GM20000 (cell line): ENCODE measurements around the gene RAPGEF1.

Experiments
- DNase-seq: peaks from one replicate; pipeline ENCODE4 v3.0.0; 2012; ENCODE audit warnings: low spot score
- TF ChIP-seq, protein P1 (sequence below): IDR thresholded peaks from 2 replicates; pipeline ENCODE4 v1.5.1; 2012; ENCODE audit warnings: mild to moderate bottlenecking, control low read depth; ENCODE audit errors: extremely low read depth, missing control alignments

RAPGEF1 gene

DNA sequence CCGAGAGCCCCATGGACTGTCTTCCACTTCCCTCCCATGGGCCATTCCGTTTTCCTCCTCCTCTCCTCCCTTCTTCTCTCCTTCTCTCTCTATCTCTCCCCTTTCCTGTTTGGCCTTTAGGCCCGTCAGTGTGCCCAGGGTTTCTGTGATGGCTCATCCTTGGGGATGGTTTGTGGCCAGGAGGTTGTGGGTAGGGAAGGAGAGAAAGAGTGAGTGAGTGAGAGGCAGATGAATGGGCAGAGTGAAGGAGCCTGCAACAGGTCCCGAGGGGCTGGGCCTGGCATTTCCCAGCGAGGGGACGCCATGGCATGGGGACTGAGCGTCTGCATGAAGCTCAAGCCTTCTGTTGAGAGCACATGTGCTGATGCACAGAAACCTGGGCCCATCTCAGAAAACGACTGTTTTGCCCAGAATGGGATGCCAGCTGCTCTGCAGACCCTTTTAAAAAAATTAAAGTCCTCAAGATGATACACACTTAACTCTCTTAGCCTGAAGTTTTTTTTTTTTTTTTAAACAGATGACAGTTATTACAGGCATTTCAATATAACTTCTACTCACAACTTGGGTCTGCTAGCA, 125.4 kb downstream of the RAPGEF1 start:
- no peak for DNase-seq
- TF ChIP-seq, protein P1, sequence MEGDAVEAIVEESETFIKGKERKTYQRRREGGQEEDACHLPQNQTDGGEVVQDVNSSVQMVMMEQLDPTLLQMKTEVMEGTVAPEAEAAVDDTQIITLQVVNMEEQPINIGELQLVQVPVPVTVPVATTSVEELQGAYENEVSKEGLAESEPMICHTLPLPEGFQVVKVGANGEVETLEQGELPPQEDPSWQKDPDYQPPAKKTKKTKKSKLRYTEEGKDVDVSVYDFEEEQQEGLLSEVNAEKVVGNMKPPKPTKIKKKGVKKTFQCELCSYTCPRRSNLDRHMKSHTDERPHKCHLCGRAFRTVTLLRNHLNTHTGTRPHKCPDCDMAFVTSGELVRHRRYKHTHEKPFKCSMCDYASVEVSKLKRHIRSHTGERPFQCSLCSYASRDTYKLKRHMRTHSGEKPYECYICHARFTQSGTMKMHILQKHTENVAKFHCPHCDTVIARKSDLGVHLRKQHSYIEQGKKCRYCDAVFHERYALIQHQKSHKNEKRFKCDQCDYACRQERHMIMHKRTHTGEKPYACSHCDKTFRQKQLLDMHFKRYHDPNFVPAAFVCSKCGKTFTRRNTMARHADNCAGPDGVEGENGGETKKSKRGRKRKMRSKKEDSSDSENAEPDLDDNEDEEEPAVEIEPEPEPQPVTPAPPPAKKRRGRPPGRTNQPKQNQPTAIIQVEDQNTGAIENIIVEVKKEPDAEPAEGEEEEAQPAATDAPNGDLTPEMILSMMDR: no peak

DNA sequence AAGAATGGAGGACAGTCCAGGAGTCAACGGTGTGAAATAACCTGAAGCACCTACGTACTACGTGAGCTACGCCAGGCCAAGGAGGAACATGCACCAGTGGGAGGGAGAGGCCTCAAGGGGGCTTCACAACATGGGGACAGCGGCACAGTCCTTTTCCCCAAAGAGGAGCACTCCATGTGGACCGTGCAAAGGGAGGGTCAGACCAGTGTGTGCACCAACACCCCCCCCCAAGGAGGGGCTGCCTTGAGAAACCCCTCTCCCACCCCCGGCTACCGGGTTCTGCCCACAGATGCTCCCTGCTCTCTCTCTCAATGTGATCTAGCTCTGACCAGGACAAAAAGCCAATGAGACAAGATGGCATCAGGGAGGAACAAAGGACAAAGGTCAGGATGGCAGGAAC, 126.0 kb downstream of the RAPGEF1 start:
- DNase-seq: no peak
- TF ChIP-seq, protein P1: no peak

DNA sequence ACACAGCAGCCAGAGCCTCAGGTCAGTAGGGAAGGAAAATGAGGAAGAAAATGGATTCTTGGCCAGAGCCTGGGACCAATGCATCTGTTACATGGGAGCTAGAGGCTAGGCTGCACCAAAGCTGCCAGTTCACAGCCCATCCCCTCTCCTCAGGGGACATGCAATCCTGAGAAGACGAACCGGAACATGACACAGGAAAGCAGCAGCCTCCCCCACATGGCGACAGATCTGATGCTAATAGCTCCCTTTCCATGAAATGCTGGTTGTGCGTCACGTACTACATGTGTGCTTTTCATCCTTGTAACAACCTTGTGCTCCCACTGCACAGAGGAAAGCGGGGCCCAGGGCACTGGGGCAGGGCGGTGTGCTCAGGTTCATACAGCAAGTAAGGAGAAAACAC, 127.0 kb downstream of the RAPGEF1 start:
- no peak for DNase-seq
- TF ChIP-seq, protein P1: no peak

DNA sequence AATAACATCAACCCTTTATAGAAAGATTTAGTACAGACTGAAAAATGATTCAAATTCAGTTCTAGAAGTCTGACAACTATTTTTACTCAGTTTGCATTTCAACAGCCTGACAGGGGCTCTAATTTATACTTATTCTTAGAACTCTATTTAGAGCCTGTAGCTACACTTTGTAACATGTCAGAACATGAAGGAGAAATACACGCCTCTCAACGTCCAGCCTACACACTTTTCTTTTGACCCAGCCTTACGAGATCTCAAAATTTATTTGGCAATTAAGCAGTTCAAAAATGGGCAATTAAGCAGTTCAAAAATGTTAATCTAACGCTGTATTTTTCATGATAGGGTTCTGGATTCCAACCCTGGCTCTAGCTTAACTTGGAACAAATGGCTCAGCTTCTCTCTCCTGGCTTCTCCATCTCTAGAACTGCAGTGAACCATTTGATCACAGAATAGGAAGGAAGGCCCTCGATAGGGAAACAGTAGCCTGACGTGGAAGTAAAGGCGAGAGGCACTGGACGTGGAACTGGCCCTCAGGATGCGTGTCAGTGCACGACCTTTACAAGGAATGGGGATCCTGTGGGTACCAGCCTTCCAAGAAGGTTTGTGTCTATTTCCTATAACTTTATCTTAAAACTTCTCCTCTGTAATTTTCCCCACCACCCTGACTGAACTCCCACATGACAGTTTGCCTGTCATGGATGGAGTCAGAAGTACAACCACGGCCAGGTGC, 128.1 kb downstream of the RAPGEF1 start:
- TF ChIP-seq, protein P1: no peak
- no peak for DNase-seq

DNA sequence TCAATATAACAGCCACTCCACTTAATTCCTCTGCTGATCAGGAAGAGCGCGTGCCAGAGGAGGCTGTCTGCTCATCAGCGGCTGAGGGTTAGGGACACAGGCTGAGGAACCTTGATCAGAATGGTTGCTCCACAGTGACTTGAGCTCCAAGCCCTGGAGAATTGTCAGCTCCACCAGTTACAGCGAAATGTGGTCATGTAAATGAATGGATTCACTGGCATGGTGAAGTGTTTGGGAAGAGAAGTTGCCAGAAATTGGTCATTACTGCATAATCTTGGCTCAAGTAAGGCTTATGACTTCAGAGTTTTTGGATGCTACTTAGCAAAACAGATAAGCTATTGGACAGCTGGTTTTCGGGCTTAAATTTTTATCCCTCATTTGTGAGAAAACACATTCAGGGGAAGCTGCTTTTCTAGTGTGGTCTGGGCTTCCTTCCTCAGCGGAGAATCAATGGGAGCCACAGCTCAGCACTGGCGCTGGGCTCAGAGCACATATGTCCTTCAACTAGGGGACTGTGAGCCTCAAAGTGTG, 129.6 kb downstream of the RAPGEF1 start:
- no peak for DNase-seq
- TF ChIP-seq, protein P1: no peak

GRCh38 chr9:131609099-131609830, 130.6 kb downstream of the RAPGEF1 start:
- TF ChIP-seq, protein P1: no peak
- DNase-seq: no peak
